OCI-LY3 (cell line): Measurements from ENCODE around the gene GCK.
"Not testable (repeated sequence)": the region's sequence is repeated elsewhere in the genome, so short reads cannot be mapped to it uniquely, and the experiment has no call there.

Experiments
- H2AFZ ChIP-seq: fragments of 200-600, 300-600 bp; shearing (Covaris generic); 2 replicates; pipeline ENCODE4 v1.6.0; 2014; ENCODE audit warnings: antibody characterized with exemption, low read depth, low read length
- H3K27ac ChIP-seq: fragments of 200-600, 300-600 bp; sonication (generic); 2 replicates; pipeline ENCODE4 v1.5.1; 2014; ENCODE audit warnings: mild to moderate bottlenecking, low read length, moderate library complexity, mixed read lengths
- H3K27me3 ChIP-seq: fragments of 200-600, 300-600 bp; sonication (generic); 2 replicates; pipeline ENCODE4 v1.6.1; 2014; ENCODE audit warnings: low read depth, low read length, mixed read lengths
- H3K36me3 ChIP-seq: fragments of 200-600, 300-600 bp; sonication (generic); replicated peaks from 2 replicates; pipeline ENCODE3; 2014; ENCODE audit warnings: low read depth, low read length, mixed read lengths
- H3K4me1 ChIP-seq: fragments of 300-600, 200-600 bp; sonication (generic); 2 replicates; pipeline ENCODE4 v1.6.1; 2014; ENCODE audit warnings: low read length, mixed read lengths
- H3K4me2 ChIP-seq: fragments of 200-600, 300-600 bp; sonication (generic); 2 replicates; pipeline ENCODE4 v1.6.1; 2014; ENCODE audit warnings: low read length, mixed read lengths
- H3K4me3 ChIP-seq: fragments of 300-600, 200-600 bp; sonication (generic); 2 replicates; pipeline ENCODE4 v1.5.1; 2014; ENCODE audit warnings: antibody characterized with exemption, mild to moderate bottlenecking, low read length, moderate library complexity
- H3K79me2 ChIP-seq: fragments of 300-600, 200-600 bp; shearing (Covaris generic); 2 replicates; pipeline ENCODE4 v1.6.1; 2014; ENCODE audit warnings: mild to moderate bottlenecking, low read length, mixed read lengths
- H3K9ac ChIP-seq: fragments of 300-600, 200-600 bp; shearing (Covaris generic); 2 replicates; pipeline ENCODE4 v1.6.0; 2014; ENCODE audit warnings: mild to moderate bottlenecking, low read length, moderate library complexity
- H3K9me3 ChIP-seq: fragments of 200-600, 300-600 bp; shearing (Covaris generic); 2 replicates; pipeline ENCODE4 v1.6.1; 2014; ENCODE audit warnings: low read length, mixed read lengths; ENCODE audit not compliant: insufficient read depth
- H4K20me1 ChIP-seq: fragments of 200-600, 300-600 bp; sonication (generic); 2 replicates; pipeline ENCODE4 v1.6.1; 2016; ENCODE audit warnings: low read length, mixed read lengths; ENCODE audit not compliant: insufficient read depth
- EZH2phosphoT487 ChIP-seq: fragments of 200-600 bp; shearing (Covaris generic); IDR thresholded peaks from 2 replicates; pipeline ENCODE4 v1.6.1; 2018; ENCODE audit warnings: antibody characterized with exemption, mixed run types, low read depth
- TF ChIP-seq, protein P1 (sequence below): fragments of 200-600, 300-600 bp; sonication (generic); IDR thresholded peaks from 2 replicates; pipeline ENCODE4 v1.5.1; 2014; ENCODE audit warnings: antibody characterized with exemption, low read length, low read depth

The GCK gene

DNA sequence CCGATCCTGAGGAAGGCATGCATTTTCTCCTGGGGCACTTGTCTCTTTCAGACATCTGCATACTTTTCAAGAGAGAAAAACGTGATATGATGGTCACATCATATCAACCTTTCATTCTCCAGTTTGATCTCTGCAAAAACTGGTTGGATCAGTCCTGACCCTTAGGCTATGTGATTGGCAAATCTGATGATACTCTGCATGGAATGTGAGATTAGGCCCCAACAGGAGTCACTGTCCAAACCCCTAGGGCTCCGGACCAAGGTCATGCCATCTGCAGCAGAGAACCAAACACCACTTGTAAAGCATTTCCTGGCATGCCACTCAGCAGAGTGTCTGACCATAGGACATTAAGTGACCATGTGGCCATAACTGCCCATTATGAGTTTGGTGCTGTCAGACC is 8.6 kb downstream of the GCK start:
- Histone ChIP-seq H3K79me2 (no peaks in the 10 kb centered on the region), H3K36me3 (no peaks in the 10 kb centered on the region), H3K27me3 (peaks cover 16% of the 10 kb centered on the region; the same call in 1 of the 2 replicates), H3K4me2 (no peak overlapping the region), H3K27ac (no peak overlapping the region), H4K20me1 (no peaks in the 10 kb centered on the region), H2AFZ (no peak overlapping the region), H3K9ac (no peak overlapping the region), H3K4me1 (peaks cover 7% of the 10 kb centered on the region), H3K4me3 (no peak overlapping the region), H3K9me3 (no peaks in the 10 kb centered on the region)
- no peak for TF ChIP-seq EZH2phosphoT487
- TF ChIP-seq, protein P1, sequence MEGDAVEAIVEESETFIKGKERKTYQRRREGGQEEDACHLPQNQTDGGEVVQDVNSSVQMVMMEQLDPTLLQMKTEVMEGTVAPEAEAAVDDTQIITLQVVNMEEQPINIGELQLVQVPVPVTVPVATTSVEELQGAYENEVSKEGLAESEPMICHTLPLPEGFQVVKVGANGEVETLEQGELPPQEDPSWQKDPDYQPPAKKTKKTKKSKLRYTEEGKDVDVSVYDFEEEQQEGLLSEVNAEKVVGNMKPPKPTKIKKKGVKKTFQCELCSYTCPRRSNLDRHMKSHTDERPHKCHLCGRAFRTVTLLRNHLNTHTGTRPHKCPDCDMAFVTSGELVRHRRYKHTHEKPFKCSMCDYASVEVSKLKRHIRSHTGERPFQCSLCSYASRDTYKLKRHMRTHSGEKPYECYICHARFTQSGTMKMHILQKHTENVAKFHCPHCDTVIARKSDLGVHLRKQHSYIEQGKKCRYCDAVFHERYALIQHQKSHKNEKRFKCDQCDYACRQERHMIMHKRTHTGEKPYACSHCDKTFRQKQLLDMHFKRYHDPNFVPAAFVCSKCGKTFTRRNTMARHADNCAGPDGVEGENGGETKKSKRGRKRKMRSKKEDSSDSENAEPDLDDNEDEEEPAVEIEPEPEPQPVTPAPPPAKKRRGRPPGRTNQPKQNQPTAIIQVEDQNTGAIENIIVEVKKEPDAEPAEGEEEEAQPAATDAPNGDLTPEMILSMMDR, result no peak

DNA sequence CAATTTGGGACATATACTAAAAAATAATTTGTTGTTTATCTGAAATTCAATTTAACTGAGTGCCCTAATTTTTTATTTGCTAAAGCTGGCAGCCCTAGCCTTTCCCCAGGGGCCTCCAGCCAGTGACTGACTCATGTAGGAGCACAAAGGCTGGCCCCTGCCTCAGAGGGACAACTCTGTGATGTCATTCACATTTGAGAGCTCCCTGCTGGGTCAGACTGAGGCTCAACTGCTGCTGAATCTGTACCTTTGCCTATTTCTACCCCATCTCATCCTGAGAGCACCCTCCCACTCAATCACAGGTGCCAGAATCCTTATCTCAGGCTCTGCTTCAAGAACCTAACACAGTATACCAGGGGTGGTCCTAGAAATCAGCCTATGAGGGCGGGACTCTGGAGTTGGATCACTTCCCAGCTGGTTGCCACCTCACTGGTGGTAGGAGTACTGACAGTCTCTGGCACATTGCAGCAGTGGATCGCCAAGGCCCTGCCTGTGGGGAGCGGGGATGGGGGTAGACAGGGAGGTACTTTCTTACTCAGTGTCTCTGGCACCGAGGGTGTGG is 11.6 kb downstream of the GCK start:
- no peak overlapping the region for H3K27ac ChIP-seq
- no peaks in the 10 kb centered on the region for H4K20me1 ChIP-seq
- no peaks in the 10 kb centered on the region for H3K79me2 ChIP-seq
- peaks cover 20% of the 10 kb centered on the region; the same call in 1 of the 2 replicates for H3K27me3 ChIP-seq
- no peak for TF ChIP-seq EZH2phosphoT487
- TF ChIP-seq, protein P1, result no peak
- H3K9me3 ChIP-seq, result no peaks in the 10 kb centered on the region
- H3K9ac ChIP-seq, result no peak overlapping the region
- peaks cover 7% of the 10 kb centered on the region for H3K4me1 ChIP-seq
- H3K4me2 ChIP-seq, result no peak overlapping the region
- H3K36me3 ChIP-seq, result no peaks in the 10 kb centered on the region
- no peak overlapping the region for H3K4me3 ChIP-seq
- no peak overlapping the region for H2AFZ ChIP-seq

DNA sequence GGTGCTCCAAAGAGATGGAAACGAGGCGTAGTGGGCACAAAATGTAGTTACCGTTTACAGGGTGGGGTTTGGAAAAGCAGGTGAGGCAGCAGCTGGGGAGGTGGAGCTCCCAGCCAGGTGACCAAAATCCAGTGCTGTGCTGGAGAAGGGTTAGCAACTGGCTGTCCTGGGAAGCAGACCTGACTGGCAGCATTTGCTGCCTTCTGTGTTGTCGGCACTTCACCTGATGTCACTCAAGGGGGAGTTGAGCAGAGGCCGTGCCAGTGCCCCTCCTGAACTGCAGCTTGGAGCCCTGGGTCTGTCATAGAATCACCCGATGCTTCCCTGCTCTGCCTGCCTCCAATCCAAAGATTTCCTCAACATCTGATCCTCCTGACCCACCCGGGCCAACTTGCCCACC is 12.8 kb downstream of the GCK start:
- peaks cover 14% of the 10 kb centered on the region for H3K4me1 ChIP-seq
- H3K4me3 ChIP-seq, result no peak overlapping the region
- H3K36me3 ChIP-seq, result no peaks in the 10 kb centered on the region
- H3K27ac ChIP-seq, result no peak overlapping the region
- H3K79me2 ChIP-seq, result no peaks in the 10 kb centered on the region
- no peak overlapping the region for H2AFZ ChIP-seq
- no peak for TF ChIP-seq EZH2phosphoT487
- TF ChIP-seq, protein P1, result no peak
- no peak overlapping the region for H3K9ac ChIP-seq
- H3K9me3 ChIP-seq, result no peaks in the 10 kb centered on the region
- no peak overlapping the region for H3K4me2 ChIP-seq
- no peaks in the 10 kb centered on the region for H4K20me1 ChIP-seq
- H3K27me3 ChIP-seq, result peaks cover 10% of the 10 kb centered on the region; the same call in 1 of the 2 replicates

DNA sequence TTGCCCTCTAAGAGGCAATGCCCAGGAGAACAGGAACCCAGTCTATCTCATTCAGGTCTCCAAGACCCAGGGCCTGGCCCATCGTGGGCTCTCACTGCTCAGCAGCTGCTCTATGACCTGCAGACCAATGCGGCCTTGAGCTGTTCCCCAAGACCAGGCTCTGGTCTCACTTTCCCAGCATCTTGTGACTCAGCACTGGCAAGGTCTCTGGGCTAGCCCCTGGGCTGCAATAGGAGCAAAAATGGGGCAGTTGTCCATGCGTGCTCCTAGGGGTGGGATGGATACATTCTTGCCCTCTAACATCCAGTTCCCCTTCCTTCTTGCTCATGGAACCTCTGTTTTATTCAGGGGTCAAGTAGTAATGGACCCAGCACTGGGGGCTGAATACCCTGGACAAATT is 13.5 kb downstream of the GCK start:
- H3K36me3 ChIP-seq, result no peaks in the 10 kb centered on the region
- H2AFZ ChIP-seq, result no peak overlapping the region
- TF ChIP-seq, protein P1, result no peak
- TF ChIP-seq EZH2phosphoT487, result no peak
- no peak overlapping the region for H3K4me2 ChIP-seq
- H3K27ac ChIP-seq, result no peak overlapping the region
- H3K4me1 ChIP-seq, result peaks cover 14% of the 10 kb centered on the region
- H3K9me3 ChIP-seq, result no peaks in the 10 kb centered on the region
- H3K9ac ChIP-seq, result no peak overlapping the region
- H4K20me1 ChIP-seq, result no peaks in the 10 kb centered on the region
- H3K27me3 ChIP-seq, result peaks cover 10% of the 10 kb centered on the region; the same call in 1 of the 2 replicates
- H3K4me3 ChIP-seq, result no peak overlapping the region
- H3K79me2 ChIP-seq, result no peaks in the 10 kb centered on the region

DNA sequence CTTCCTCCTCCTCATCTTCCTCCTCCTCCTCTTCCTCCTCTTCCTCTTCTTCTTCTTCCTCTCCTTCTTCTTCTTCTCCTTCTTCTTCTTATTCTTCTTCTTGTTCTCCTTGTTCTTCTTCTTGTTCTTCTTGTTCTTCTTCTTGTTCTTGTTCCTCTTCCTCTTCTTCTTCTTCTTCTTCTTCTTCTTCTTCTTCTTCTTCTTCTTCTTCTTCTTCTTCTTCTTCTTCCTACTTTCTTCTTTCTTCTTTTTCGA is 14.6 kb downstream of the GCK start:
- H3K9ac ChIP-seq, H4K20me1 ChIP-seq: not testable (repeated sequence)

More for the DNA sequence above, 14.6 kb downstream of the GCK start:
- H2AFZ ChIP-seq, H3K4me2 ChIP-seq, H3K9me3 ChIP-seq, H3K4me3 ChIP-seq, H3K36me3 ChIP-seq, H3K79me2 ChIP-seq, H3K27ac ChIP-seq: not testable (repeated sequence)
- Histone ChIP-seq H3K4me1 (peaks cover 14% of the 10 kb centered on the region), H3K27me3 (peaks cover 10% of the 10 kb centered on the region; the same call in 1 of the 2 replicates)
